Choroid plexus epithelial cell (primary cell): ENCODE results near the gene DYRK2.

ENCODE experiments used
- DNase-seq: peaks from one replicate; pipeline ENCODE4 v3.0.0-alpha.2; 2010; ENCODE audit warnings: low read depth
- H3K4me3 ChIP-seq: 2 replicates; pipeline ENCODE4 v1.5.1; 2011; ENCODE audit warnings: low read depth, mild to moderate bottlenecking, control low read depth, low read length, moderate library complexity
- CTCF ChIP-seq: conservative IDR thresholded peaks from 2 replicates; pipeline ENCODE4 v1.5.1; 2011; ENCODE audit warnings: low read depth, mild to moderate bottlenecking, control low read depth, inconsistent platforms, low read length, moderate library complexity

DYRK2 gene

GRCh38 chr12:67649570-67650387 is 1.2 kb downstream of the DYRK2 start:
- peak overlapping the region; percentile 85 for H3K4me3 ChIP-seq
- no peak for DNase-seq
- no peak for TF ChIP-seq CTCF

GRCh38 chr12:67650388-67651131 is 2.0 kb downstream of the DYRK2 start:
- no peak for DNase-seq
- H3K4me3 ChIP-seq = peak overlapping the region; percentile 85

GRCh38 chr12:67651132-67651695 is 2.7 kb downstream of the DYRK2 start:
- peak; percentile 77 for DNase-seq
- peak; percentile 64 for TF ChIP-seq CTCF
- H3K4me3 ChIP-seq = peak overlapping the region; percentile 85

More at GRCh38 chr12:67650388-67651131, 2.0 kb downstream of the DYRK2 start:
- TF ChIP-seq CTCF = no peak

GRCh38 chr12:67655829-67656228 is 7.3 kb downstream of the DYRK2 start:
- no peak overlapping the region for H3K4me3 ChIP-seq
- TF ChIP-seq CTCF = no peak
- no peak for DNase-seq

GRCh38 chr12:67656251-67656650 is 7.7 kb downstream of the DYRK2 start:
- H3K4me3 ChIP-seq = no peak overlapping the region
- no peak for DNase-seq
- no peak for TF ChIP-seq CTCF

- TF ChIP-seq CTCF = no peak
- no peak for DNase-seq
- no peak overlapping the region for H3K4me3 ChIP-seq
Measured at GRCh38 chr12:67658486-67658885, 9.9 kb downstream of the DYRK2 start.
